ENCODE measurements around the gene FN3KRP. TPM values are rescaled to one million over a fixed set of nuclear protein-coding genes. Genes with fewer than 3 reads are reported as not detected.
A peak's percentile ranks its signal among the peaks of the same experiment; 100 is the strongest.

Gene FN3KRP
- total and polyA plus RNA-seq, 2 of the 13 experiments (the other 11 are each of a cell fraction or from before 2014, with no cell fraction given) = 22.4 to 28.2 TPM

DNA sequence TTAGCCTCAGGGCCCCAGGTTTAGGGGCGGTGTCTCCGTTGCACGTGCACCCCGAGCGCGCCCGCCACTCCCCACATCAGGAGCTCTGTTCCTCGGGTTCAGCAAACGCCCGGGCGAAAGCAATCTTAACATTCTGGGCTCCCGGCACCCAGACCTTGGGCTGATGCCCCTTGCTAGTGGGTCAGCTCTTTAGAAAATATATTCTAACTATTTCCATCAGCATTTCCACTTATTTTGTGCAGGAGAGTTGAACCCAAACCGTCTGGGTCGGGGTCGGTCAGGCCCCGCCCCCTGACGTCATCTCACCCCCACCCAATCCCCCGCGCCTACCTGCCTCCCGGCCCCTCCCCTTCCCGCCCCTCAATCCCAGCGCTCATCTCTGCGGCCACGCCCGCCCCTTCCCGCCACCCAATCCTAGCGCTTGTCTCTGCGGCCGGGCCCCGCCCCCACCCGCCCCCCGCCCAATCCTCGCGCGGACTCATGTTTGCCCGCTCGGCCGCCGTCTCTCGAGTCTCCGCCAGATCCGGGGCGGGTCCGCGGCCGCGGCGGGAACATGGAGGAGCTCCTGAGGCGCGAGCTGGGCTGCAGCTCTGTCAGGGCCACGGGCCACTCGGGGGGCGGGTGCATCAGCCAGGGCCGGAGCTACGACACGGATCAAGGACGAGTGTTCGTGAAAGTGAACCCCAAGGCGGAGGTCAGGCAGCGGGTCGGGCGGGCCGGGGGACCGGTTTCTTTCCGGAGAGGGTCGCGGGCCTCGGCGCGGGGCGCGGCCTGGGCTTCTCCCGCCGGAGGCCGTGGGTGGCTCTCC, at the start of gene FN3KRP (continued):
- TF ChIP-seq BHLHE40 (IDR thresholded peaks at IDR 0.05; ENCODE audit: low read length) (peak; percentile 84), ZFP36 (IDR thresholded peaks at IDR 0.05; ENCODE audit: borderline replicate concordance, low read depth, low read length, partially characterized antibody) (no peak), ZNF350 (CRISPR knock-in tag; IDR thresholded peaks at IDR 0.05; ENCODE audit: borderline replicate concordance, low read depth) (no peak; the same call in 1 of the 2 replicates)
- TF ChIP-seq, protein P1, sequence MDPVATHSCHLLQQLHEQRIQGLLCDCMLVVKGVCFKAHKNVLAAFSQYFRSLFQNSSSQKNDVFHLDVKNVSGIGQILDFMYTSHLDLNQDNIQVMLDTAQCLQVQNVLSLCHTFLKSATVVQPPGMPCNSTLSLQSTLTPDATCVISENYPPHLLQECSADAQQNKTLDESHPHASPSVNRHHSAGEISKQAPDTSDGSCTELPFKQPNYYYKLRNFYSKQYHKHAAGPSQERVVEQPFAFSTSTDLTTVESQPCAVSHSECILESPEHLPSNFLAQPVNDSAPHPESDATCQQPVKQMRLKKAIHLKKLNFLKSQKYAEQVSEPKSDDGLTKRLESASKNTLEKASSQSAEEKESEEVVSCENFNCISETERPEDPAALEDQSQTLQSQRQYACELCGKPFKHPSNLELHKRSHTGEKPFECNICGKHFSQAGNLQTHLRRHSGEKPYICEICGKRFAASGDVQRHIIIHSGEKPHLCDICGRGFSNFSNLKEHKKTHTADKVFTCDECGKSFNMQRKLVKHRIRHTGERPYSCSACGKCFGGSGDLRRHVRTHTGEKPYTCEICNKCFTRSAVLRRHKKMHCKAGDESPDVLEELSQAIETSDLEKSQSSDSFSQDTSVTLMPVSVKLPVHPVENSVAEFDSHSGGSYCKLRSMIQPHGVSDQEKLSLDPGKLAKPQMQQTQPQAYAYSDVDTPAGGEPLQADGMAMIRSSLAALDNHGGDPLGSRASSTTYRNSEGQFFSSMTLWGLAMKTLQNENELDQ (CRISPR knock-in tag; IDR thresholded peaks at IDR 0.05; ENCODE audit: borderline replicate concordance) = no peak

DNA sequence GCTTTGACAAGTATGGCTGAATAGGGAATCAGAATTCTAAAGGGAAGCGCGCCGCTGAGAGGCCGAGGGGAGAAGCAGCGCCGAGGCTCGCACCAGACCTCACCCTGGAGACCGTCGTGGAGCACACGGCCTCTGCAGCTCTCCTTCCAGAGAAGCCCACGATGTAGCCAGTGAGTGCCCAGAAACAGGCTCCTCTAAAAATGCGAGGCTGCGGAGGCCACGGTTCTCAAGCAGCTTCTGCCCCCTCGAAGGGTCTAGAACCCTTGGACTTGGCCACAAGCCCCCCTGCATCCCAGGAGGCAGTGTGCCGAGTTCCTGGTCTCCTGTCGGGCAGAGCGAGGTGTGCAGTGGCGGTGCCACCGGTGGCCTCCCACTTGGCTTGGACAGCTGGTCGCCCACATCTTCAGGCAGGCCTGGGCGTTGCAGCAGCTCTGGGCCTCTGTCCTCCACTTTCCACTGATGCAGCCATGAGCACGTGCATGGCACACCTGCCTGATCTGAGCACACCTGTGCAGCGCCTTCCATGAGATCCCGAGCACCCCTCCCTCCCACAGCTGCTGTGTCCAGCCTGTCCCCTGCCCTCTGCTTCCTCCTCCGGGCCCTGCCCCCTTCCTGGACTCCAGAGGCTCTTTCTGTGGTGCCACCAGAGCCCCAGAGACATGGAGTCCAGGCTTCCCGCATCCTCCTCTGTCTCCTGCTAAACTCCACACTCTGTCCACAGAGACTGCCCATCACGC, 49.4 kb upstream of the FN3KRP start:
- FAIRE-seq = no peak
- BruUV-seq (replicated peaks) = no TSS peak
- ChIA-PET POLR2A (no interaction called here), CTCF (ENCODE audit: low intra/inter-chr PET ratio, low total read pairs) (interaction anchor here (2.7 kb wide), 1 partner anchor 108 kb away, joined by 18 read pairs; no protein-coding TSS in a partner anchor)
- no peak overlapping the region for H3K4me3 ChIP-seq (replicated peaks in 1 of 3; ENCODE audit: insufficient read depth in 1 of 3, low read depth in 2 of 3, low read length in 3 of 3)
- H4K20me1 ChIP-seq (ENCODE audit: insufficient read depth, low read length) = no peaks in the 10 kb centered on the region
- H3K9ac ChIP-seq (ENCODE audit: insufficient read depth, low read depth, low read length) = no peak overlapping the region
- no peaks in the 10 kb centered on the region for H3K27me3 ChIP-seq (ENCODE audit: control insufficient read depth in 1 of 2, insufficient read depth in 2 of 2, low read length in 2 of 2)
- no peaks in the 10 kb centered on the region for H3K9me3 ChIP-seq (ENCODE audit: low read length)
- in situ Hi-C loops (cut with HindIII; ENCODE audit: extremely low pct_ligation_motif_present, low pct_unique_long_range_greater_than_20kb) (loop anchor here (5.0 kb wide), 1 partner anchor 110 kb away; no protein-coding TSS in a partner anchor), intact Hi-C loops (cut with micrococcal nuclease; ENCODE audit: unreplicated experiment) (no loop called here)
- no peak overlapping the region for H2AFZ ChIP-seq (ENCODE audit: low read length)
- H3K36me3 ChIP-seq (replicated peaks in 1 of 2; ENCODE audit: control insufficient read depth in 1 of 2, insufficient read depth in 2 of 2, low read length in 2 of 2) = no peaks in the 10 kb centered on the region
- DNase-seq (ENCODE audit: low spot score) = no peak
- no peaks in the 10 kb centered on the region for H3K79me2 ChIP-seq (ENCODE audit: insufficient read depth, low read length)
- H3K4me1 ChIP-seq (ENCODE audit: insufficient read depth, low read length) = peaks cover 17% of the 10 kb centered on the region
- no peak overlapping the region for H3K27ac ChIP-seq (ENCODE audit: extremely low read length, insufficient read depth, low read length)
- H3K4me2 ChIP-seq (ENCODE audit: low read depth, low read length) = no peak overlapping the region
- ATAC-seq = no peak
- WGBS (ENCODE audit: low lambda C conversion rate) = 82% methylated on average over 26 of the region's 28 CpGs
- TF ChIP-seq POGZ (CRISPR knock-in tag; IDR thresholded peaks at IDR 0.05) (no peak), PAF1 (CRISPR knock-in tag; IDR thresholded peaks at IDR 0.05) (no peak), STAT5B (CRISPR knock-in tag; IDR thresholded peaks at IDR 0.05) (no peak), ZNF773 (CRISPR knock-in tag; IDR thresholded peaks at IDR 0.05; ENCODE audit: borderline replicate concordance) (no peak), FOSL1 (CRISPR knock-in tag; IDR thresholded peaks at IDR 0.05; ENCODE audit: borderline replicate concordance) (no peak), SMAD3 (CRISPR knock-in tag; IDR thresholded peaks at IDR 0.05) (no peak), ZNF570 (CRISPR knock-in tag; IDR thresholded peaks at IDR 0.05; ENCODE audit: borderline replicate concordance) (no peak), ZBTB10 (CRISPR knock-in tag; IDR thresholded peaks at IDR 0.05; ENCODE audit: borderline replicate concordance) (no peak)
